Hypothalamus (tissue), 51 donors: ENCODE results near the gene GCAT.

Source experiments
- DNase-seq, 51 donors: peaks; one replicate each; lab custom pipeline; 2025; lab: John Stamatoyannopoulos, UW

GCAT gene

DNA sequence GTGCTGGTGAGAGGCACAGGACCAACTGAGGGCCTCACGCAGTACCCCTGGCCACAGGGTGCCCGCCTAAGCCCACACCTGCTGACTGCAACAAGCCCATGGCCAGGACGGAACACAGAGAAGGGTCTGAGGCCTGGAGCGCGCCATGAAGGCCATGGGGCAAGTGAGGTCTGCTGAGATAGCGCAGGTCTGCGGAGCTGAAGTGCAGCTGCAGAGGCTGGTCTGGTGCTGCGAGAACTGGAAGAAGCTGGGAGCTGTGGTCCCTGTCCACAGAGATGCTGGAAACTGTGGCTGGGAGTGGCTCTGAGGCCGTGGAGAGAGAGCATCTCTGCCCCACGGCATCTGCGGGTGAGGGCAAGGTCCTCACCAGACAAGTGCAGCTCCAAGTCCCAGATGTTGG, 23.7 kb downstream of the GCAT start:
- no peak for DNase-seq

DNA sequence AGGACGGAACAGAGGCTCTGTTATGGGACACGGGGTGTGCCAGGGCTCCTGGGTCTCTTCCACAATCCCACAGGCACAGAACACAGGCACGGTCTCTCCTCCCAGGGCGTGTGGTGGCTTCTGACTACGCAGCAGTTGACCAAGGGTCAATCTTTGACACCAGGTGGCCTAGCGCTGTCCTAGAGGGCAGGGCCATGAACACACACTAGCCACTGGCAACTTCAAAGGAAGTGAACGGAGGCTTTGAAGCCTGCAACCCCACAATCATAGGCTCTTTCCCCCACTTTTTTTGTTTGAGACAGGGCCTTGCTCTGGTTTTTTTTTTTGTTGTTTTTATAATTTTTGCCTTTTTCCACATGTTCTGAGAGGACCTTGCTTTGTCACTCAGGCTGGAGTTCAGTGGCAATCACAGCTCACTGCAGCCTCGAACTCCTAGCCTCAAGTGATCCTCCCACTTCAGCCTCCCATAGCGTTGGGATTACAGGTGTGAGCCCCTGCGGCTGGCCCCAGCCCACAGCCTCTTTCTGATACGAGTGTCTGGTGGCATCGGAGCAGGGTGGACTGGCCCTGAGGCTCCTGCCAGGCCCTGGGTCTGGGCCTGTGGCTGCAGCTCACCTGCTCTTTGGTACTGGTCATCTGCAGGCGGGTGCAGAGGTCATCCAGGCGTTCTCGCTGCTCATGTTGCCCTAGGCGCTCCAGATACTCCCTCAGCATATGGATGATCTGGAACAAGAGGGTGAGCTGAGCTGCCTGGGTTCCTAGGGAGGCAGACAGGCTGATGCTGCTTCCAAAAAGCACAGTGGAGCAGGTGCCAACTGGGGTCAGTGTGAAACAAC, 24.5 kb downstream of the GCAT start:
- no peak for DNase-seq

DNA sequence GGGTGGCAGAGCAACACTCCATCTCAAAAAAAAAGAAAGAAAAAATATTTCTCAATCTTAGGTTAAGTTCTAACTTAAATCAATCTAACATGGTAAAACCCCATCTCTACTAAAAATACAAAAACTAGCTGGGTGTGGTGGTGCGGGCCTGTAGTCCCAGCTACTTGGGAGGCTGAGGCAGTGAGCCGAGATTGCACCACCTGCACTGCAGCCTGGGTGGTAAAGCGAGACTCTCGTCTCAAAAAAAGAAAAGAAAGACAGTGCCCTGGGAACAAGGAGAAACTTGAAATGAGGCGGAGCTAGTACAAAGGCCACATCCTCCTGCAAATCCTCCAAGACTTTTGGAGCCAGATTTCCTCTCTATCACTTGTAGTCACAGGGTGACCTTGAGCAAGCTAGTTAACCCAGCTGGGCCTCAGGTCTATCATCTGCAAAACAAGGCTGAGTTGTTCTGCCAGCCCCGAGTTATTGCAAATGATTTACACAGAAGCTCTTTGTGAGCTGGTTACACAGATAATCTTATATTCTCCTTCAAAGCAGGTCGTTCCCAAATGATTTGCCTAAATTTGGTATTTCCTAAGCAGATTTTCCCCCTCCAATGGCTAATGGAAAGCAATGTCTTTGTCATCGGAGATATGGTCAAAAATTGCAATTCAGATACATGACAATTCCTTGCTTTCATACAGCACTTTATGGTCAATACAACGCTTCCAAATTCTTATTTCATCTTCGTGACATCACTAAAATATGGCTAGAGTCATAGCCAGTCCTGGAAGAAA, 34.5 kb downstream of the GCAT start:
- DNase-seq, result no peak

DNA sequence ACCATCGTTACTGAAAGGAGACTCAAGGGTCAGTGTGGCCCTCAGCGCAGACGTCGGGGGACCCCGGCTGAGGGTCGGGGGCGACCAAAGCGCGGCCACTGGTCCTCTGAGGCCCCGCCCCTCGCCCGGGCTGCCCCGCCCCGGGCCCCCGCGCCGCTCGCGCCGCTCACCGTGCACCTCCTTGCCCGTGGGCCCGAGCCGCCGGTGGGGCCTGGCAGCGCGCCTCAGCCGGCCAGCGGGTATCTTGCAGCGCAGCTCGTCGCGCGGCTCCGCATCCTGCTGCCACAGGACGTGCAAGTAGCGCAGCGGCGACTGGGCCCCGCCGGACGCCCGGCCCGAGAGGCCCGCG, 36.0 kb downstream of the GCAT start:
- DNase-seq, result peak in 25 of 51 donors; percentile 29 to 84 (median 58)

DNA sequence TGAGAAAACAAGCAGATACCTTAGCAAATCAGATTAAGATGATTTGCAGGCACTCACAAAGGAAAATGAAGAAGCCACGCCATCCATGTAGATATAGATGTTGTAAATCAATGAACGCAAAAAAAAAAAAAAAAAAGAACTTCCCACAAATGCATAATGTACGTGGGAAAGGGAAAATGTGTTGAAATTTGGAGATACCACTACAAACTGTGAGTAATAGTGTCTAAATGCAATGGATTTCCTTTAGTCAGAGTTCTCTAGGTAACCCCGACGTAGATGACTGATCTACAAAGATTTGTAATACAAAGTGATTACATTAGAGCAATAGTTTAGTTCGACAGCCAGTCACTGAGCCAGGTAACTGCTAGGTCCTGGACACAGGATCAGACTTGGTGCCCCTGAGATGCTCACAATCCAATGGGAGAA, 37.2 kb downstream of the GCAT start:
- DNase-seq, result no peak

DNA sequence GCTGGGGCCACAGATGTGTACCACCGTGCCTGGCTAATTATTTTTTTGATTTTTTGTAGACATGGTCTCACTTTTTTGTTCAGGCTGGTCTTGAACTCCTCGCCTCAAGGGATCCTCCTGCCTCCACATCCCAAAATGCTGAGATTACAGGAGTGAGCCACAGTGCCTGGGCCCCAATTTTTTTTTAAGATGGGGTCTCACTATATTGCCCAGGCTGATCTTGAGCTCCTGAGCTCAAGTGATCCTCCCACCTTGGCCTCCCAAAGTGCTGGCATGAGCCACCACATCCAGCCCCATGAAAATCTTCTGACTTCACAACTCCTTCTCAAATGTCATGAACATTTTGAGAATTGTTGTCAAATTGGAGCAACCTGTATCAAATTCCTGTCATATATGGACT, 38.7 kb downstream of the GCAT start:
- DNase-seq, result no peak

DNA sequence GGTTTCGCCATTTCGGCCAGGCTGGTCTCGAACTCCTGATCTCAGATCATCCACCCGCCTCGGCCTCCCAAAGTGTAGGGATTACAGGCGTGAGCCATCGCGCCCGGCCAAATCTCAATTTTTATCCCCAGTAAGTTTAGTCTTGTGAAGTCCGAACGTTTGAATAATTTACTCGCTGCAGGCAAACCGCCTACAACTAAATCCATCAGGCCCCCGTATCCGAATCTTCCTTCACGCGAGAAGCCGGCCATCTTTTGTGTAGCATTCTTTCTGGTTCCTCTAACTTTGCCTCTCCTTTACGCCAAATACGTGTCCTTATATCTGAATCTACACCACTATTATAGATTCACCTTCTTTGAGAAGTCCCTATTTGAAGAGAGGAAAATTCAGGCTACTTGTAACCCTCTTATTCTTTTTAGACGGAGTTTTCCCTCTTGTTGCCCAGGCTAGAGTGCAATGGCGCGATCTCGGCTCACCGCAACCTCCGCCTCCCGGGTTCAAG, 40.9 kb downstream of the GCAT start:
- no peak for DNase-seq

DNA sequence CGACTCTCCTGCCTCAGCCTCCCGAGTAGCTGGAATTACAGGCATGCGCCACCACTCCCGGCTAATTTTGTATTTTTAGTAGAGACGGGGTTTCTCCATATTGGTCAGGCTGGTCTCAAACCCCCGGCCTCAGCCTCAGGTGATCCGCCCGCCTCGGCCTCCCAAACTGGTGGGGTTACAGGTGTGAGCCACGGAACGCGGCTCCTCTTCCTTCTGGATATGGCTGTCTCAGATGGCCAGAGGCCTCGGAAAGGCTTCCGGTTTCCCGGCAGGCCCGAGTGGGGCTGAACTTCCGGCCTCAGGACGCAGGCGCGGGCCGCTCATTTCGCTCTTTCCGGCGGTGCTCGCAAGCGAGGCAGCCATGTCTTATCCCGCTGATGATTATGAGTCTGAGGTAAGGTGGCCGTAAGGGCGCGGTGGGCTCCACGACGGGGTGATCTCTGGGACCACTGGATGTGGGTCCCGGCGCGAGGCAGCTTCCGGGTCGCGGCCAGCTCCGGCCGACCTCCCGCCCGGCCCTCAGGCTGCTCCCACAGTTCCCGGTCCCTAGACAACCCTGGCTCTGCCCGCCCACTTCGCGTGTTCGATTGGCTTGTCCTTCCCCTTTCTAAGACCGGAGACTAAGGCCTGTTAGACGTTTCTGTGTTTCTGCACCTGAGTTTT, 41.5 kb downstream of the GCAT start, which contains the start of gene EIF3L:
Gene EIF3L (plus strand): TSS at position 331 of the 663 bp plus-strand sequence. CDS start 31 bp downstream, at position 362.
- peak; percentile 54 to 96 (median 87) for DNase-seq

DNA sequence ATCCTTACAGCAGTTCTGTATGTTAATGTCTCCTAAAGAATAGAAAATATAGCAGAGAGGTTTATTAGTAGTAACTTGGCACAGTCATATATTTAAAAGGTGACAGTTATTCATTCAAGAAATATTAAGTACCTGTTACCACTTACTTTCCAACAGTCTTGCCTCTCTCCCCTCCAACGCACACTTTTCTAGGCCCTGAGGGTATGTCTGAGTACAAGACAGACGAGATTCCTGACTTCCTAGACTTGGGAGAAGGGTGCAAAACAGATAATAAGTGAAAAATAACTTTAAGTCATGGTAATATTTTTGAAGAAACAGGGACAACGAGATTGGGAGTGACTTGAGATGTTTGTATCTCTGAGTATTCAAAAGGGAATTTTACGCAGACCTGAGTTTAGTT, 43.1 kb downstream of the GCAT start:
- DNase-seq, result no peak

DNA sequence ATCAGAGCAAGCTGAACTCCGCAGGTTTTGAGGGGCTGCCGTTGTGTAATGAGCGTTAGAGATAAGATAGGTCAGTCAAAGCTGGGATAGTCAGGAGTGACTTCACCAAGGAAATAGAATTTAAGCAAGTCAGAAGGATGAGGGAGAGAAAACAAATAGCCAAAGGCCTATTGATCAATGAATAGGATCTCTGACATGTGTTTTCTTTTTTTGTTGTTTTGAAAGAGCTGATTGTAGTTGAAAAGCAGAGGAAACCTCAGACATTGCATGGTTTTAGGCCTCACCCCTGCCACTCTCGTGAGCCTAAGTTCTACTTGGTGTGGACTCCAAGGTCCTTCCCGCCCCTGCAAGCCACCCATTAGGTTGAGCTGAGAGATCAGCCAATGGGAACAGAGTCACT, 44.7 kb downstream of the GCAT start:
- DNase-seq, result no peak

DNA sequence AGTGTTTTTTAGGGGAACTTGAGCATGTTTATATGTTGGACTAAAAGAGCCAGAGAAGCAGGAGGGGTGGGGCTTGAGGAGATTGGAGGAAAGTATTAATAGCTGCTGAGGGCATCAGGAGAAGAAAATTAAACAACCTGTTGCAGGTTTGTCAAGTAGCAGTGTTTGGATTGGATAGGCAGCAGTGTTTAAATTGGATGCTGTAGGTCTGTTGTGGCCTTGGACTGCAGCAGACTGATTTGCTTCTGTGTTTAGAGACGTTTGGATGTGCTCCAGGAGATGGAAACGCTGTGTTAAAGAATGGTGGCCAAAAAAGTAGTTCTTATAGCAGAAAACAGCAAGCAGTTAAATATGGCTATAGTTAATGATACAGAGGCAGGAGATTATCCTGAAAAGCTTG, 47.2 kb downstream of the GCAT start:
- DNase-seq, result no peak

DNA sequence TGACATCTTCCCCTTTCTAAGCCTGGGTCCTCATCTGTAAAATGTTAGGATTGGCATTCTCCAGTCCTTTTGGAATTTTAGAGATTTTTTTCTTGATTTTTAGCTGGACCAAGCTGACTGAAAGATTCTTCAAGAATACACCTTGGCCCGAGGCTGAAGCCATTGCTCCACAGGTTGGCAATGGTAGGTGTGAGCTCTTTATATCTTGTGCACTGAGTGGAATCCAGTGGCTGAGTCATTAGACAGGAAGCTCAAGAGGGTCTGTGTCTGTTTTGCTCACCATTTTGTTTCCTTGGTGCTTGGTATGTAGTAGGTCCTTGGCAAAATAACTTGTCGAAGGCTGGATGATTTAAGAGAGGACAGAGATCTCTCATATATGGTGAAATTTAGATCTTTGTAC, 47.7 kb downstream of the GCAT start:
- DNase-seq, result no peak

DNA sequence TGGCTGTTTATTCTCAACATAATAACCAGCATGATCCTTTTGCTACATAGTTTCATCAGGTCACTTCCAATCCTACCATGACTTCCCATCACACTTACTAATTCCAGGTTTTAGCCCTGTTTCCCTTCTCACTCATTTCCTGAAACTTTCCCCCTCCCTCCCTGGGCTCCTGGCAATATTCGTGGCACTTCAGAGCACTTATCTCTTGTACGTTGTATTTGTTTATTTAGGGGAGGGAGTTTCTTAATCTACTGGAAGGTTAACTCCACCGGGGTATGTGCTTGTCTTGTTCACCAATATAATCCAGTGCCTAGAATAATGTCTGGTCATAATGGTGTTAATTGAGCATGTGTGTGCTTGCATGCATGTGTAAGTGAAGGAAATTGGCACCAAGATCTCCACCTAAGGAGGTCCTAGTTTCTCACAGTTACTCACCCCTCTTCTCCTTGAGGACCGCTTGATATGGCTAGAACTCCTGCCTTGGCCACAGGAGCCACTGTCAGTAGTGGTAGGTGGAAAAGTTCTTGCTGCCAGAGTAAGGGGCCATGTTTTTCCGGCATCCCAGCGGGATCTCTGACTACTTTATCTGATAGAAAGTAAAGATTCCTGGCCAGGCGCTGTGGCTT, 53.2 kb downstream of the GCAT start:
- DNase-seq, result no peak

DNA sequence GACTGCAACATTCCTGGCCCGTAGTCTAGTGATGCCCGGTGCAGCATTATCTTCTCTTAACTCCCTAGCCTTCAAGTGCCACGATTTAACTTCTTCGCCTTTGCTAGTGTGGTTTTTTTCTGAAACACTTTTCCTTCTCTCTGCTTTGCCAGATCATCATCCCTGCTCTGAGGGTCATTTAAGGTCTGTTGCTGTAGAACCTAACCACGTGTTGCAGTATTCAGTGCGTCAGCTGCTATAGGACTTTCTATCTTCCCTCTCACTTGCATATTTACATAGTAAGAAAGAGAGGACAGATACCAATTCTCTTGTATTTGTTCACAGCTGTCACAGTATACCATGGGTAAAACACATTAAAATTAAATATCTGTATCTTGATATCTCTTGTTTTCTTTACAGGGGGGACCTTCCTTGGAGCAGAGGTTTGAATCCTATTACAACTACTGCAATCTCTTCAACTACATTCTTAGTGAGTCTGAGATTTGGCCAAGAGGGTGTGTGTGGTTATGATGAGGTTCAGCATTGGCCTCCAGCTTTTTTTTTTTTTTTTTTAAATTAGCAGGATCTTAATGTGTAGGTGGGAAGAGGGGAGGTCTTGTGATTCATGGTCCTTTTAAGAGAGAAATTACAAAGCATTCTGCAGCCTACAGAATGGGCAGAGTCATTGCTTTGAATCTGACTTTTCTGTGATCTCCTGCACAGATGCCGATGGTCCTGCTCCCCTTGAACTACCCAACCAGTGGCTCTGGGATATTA, 55.0 kb downstream of the GCAT start:
- no peak for DNase-seq

DNA sequence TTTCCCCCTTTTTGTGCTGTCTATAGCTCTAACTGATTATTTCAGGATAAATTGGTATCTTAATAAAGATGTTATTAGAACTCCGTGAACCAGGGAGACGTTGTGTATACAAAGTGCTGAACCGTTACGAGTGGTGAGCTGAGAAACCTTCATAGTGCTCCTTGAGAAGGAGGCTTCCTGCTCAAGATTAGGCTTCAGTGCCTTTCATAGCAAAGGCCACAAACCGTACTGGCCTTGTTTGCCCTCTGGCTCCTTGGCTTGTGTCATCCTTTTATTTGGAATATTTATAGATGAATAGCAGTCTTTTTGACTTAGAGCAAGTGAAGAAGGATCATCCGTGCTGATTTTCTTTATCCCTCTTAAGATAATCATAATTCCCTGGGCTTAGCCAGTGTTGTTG, 57.8 kb downstream of the GCAT start:
- DNase-seq, result no peak
